GM06990 (cell line): ENCODE measurements around the gene AK3.

Experiments
- DNase-seq: peaks from one replicate; pipeline ENCODE4 v3.0.0-alpha.2; 2011; ENCODE audit not compliant: insufficient read length; ENCODE audit errors: extremely low read depth
- H3K27me3 ChIP-seq: replicated peaks from 2 replicates; pipeline ENCODE4 v1.6.0; 2011; ENCODE audit warnings: low read length; ENCODE audit not compliant: control insufficient read depth, insufficient read depth
- H3K36me3 ChIP-seq: 2 replicates; pipeline ENCODE4 v1.5.1; 2011; ENCODE audit warnings: low read length; ENCODE audit not compliant: control insufficient read depth, insufficient read depth
- H3K4me3 ChIP-seq: replicated peaks from 2 replicates; pipeline ENCODE4 v1.5.1; 2011; ENCODE audit warnings: low read depth, mild to moderate bottlenecking, control low read depth, low read length
- TF ChIP-seq, protein P1 (sequence below): IDR thresholded peaks from 2 replicates; pipeline ENCODE4 v1.5.1; 2011; ENCODE audit warnings: low read length, control low read depth, mild to moderate bottlenecking, inconsistent platforms; ENCODE audit not compliant: insufficient read depth, poor library complexity, severe bottlenecking

Gene AK3

DNA sequence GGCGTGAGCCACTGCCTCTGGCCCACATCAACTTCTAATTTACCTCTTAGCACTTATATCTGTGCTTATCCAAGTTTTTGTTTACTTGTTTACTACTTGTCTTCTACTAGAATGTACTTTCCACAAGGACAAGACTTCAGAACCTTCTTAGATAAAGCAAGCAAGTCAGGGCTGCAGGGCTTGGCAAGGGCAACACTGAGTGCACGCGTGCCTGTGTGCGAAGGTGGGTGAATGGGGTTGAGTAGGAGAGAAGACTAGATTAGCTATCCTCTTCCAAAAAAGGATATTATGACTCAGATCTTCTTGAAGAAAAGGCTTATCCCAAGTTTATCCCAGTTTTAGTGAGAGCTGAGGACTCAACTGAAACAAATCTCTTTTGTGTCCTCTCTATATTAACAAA, 19.3 kb downstream of the AK3 start:
- no peak overlapping the region for H3K4me3 ChIP-seq
- no peaks in the 10 kb centered on the region for H3K27me3 ChIP-seq
- peaks cover 16% of the 10 kb centered on the region for H3K36me3 ChIP-seq
- TF ChIP-seq, protein P1, sequence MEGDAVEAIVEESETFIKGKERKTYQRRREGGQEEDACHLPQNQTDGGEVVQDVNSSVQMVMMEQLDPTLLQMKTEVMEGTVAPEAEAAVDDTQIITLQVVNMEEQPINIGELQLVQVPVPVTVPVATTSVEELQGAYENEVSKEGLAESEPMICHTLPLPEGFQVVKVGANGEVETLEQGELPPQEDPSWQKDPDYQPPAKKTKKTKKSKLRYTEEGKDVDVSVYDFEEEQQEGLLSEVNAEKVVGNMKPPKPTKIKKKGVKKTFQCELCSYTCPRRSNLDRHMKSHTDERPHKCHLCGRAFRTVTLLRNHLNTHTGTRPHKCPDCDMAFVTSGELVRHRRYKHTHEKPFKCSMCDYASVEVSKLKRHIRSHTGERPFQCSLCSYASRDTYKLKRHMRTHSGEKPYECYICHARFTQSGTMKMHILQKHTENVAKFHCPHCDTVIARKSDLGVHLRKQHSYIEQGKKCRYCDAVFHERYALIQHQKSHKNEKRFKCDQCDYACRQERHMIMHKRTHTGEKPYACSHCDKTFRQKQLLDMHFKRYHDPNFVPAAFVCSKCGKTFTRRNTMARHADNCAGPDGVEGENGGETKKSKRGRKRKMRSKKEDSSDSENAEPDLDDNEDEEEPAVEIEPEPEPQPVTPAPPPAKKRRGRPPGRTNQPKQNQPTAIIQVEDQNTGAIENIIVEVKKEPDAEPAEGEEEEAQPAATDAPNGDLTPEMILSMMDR, result no peak
- no peak for DNase-seq

DNA sequence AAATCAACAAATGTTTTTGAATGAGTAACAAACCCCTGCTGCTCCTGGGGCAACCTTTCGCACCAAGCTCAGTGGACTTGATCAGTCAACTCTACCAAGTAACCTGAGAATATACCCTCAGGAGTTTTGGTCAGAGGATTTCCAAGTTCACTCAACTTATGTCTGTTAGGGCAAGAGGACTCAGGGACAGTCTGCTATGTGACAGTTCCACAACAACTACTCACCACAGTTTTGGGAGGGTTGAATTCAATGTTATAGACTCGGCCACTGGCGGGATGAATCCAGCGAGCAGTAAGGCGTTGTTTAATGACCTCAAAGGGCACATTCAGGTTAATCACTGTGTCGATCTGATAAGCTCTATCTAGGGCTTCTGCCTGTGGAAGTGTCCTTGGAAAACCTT, 22.1 kb downstream of the AK3 start:
- H3K4me3 ChIP-seq, result no peak overlapping the region
- no peaks in the 10 kb centered on the region for H3K27me3 ChIP-seq
- H3K36me3 ChIP-seq, result peaks cover 20% of the 10 kb centered on the region
- TF ChIP-seq, protein P1, result no peak
- no peak for DNase-seq

DNA sequence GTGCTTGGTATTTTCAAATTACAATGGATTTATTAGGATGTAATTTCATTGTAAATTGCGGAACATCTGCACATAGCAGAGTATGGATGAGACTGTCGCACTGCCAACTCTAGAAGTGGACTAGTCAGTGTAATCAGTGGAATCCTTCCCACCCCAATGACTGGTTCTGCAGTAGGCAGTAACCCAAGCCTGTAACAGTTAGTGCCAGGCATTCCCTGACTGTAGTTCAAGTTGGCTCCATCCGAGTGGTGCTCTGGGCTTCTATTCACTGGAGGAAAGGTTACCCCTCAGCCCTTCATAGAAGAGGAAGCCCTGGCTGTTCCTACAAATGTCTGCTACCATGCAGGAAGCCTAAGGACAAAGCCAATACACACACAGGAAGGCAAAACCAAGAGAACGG, 23.2 kb downstream of the AK3 start:
- Histone ChIP-seq H3K4me3 (no peak overlapping the region), H3K36me3 (peaks cover 20% of the 10 kb centered on the region), H3K27me3 (no peaks in the 10 kb centered on the region)
- no peak for DNase-seq
- TF ChIP-seq, protein P1, result no peak

DNA sequence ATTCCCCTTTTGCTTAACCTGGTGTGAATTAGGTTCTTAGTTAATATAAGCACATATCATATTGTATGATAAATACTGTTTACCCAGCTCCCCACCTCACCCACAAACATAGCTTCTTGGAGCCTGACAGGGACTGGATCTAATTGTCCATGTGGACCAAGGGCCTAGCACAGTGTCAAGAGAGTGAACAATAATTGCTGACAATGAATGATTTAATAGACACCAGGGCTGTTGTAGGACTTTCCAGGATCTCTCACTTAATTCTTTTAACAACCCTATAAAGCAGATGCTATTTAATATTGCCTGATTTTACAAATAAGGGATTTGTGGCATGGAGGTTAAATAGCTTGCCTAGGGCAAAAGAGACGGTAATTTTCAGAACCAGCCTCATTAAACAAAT, 24.8 kb downstream of the AK3 start:
- Histone ChIP-seq H3K4me3 (no peak overlapping the region), H3K36me3 (peaks cover 18% of the 10 kb centered on the region), H3K27me3 (no peaks in the 10 kb centered on the region)
- DNase-seq, result no peak
- TF ChIP-seq, protein P1, result no peak

DNA sequence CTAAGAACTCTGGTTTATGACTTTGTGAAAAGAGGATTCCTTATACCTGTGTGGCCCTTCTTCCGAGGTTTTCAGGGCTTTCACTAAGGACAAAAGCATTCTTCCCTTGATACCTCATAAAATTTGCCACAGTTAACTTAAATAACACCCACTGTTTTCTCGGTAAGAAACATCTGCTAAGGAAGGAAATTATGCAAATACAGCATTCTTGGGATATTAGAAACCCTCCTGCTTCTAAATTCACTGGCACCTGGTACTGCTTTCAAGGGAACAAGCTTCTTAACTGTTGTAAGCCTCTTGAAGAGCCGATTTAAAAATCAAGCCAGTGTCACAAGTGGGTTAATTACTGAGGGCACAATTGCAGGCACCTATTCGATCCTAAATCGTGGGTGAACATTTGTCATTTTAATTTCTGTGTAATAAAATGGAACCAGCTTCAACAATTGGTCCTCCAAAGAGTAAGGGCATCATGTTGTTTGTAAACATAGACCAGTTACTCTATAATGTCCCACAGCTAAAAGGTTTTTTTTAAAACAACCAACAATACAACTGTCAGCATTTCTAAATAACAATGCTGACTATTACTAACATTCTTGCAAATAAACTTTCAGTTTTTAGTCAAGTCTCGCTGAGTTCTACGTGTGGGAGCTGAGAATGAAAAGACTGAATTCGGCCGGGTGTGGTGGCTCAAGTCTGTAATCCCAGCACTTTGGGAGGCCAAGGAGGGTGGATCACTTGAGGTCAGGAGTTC, 26.6 kb downstream of the AK3 start:
- TF ChIP-seq, protein P1, result no peak
- no peak overlapping the region for H3K4me3 ChIP-seq
- peaks cover 18% of the 10 kb centered on the region for H3K36me3 ChIP-seq
- no peaks in the 10 kb centered on the region for H3K27me3 ChIP-seq
- no peak for DNase-seq

DNA sequence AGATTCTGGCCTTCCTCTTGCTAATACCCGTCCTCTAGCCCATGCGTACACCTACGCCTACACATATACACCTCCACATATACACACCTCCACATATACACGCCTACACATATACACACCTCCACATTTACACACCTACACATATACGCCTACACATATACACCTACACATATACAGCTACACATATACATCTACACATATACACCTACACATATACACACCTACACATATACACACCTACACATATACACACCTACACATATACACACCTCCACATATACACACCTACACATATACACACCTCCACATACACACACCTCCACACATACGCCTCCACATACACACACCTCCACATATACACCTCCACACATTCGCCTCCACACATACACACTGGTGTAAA, 27.2 kb downstream of the AK3 start:
- TF ChIP-seq, protein P1, result no peak
- H3K27me3 ChIP-seq, result no peaks in the 10 kb centered on the region
- H3K4me3 ChIP-seq, result no peak overlapping the region
- H3K36me3 ChIP-seq, result peaks cover 14% of the 10 kb centered on the region
- no peak for DNase-seq
